ENCODE results near the gene PRAMEF18. TPM values are rescaled to one million over a fixed set of nuclear protein-coding genes. Genes with fewer than 3 reads are reported as not detected.

PRAMEF18 gene, protein sequence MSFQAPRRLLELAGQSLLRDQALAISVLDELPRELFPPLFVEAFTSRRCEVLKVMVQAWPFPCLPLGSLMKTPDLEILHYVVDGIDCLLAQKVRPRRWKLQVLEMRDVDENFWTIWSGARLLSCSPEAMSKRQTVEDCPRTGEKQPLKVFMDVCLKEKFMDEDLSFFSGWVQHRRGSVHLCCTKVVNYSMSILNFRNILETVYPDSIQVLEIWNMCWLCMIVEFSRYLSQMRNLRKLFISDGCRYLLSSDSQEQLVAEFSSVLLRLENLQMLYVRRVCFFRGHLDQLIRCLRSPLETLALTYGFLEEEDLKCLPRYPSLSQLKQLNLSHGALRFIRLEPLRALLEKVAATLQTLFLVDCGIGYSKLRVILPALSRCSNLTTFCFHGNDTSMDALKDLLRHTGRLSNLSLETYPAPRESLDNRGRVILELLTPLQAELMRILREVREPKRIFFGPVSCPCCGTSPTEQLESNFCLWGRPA
- total RNA-seq = not detected in 2 replicates

DNA sequence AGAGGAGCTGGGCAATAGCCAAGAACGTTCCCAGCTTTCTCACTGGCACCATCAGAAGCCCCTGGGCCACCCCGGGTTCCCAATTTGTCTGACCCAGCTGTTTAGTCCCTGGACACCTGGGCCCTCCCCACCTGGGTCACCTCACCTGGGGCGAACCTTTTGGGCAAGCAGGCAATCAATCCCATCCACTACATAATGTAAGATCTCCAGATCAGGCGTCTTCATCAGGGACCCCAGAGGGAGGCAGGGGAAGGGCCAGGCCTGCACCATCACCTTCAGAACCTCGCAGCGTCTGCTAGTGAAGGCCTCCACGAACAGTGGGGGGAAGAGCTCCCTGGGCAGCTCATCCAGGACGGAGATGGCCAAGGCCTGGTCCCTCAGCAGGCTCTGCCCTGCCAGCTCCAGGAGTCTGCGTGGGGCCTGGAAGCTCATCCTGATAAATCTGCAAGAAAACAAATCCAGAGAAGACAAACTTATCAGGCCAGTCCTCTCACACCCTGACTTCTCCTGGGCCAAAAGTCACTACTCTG lies at the start of gene PRAMEF18:
PRAMEF18 (minus strand) TSS at position 480 of the 530 bp plus-strand sequence; CDS start at position 432, 48 bp downstream.

GRCh38 chr1:13253898-13254297 lies 27.9 kb upstream of the PRAMEF18 start, which contains the start of gene PRAMEF5:
PRAMEF5 (plus strand) TSS chr1:13254198; CDS start chr1:13259269, 5,071 bp downstream.

GRCh38 chr1:13201309-13201708 lies 24.6 kb downstream of the PRAMEF18 start, which contains the start of gene PRAMEF13:
PRAMEF13 (minus strand) TSS chr1:13201409; CDS start chr1:13199589, 1,820 bp downstream.

Other genes with a start within 250 kb of the PRAMEF18 start
- gene PRAMEF27, start 169.6 kb downstream of the PRAMEF18 start, total RNA-seq = not detected in 2 replicates
- gene HNRNPCL3, start 165.4 kb downstream of the PRAMEF18 start, total RNA-seq = not detected in 2 replicates
- not detected in 2 replicates for gene PRAMEF25, start 155.4 kb downstream of the PRAMEF18 start, total RNA-seq
- gene HNRNPCL2, start 109.3 kb downstream of the PRAMEF18 start, total RNA-seq = not detected in 2 replicates
- not detected in 2 replicates for gene PRAMEF26, start 70.1 kb downstream of the PRAMEF18 start, total RNA-seq
- gene HNRNPCL4, start 60.5 kb downstream of the PRAMEF18 start, total RNA-seq = not detected in 2 replicates
- gene PRAMEF9, start 54.3 kb downstream of the PRAMEF18 start, total RNA-seq = not detected in 2 replicates
- gene PRAMEF13, start 24.7 kb downstream of the PRAMEF18 start, total RNA-seq = not detected in 2 replicates
- not detected in 2 replicates for gene PRAMEF5, start 28.0 kb upstream of the PRAMEF18 start, total RNA-seq
- not detected in 2 replicates for gene PRAMEF8, start 59.0 kb upstream of the PRAMEF18 start, total RNA-seq
- gene PRAMEF33, start 77.4 kb upstream of the PRAMEF18 start, total RNA-seq = not detected in 2 replicates
- not detected in 2 replicates for gene PRAMEF15, start 89.4 kb upstream of the PRAMEF18 start, total RNA-seq
- not detected in 2 replicates for gene PRAMEF14, start 121.0 kb upstream of the PRAMEF18 start, total RNA-seq
- gene PRAMEF19, start 145.8 kb upstream of the PRAMEF18 start, total RNA-seq = not detected in 2 replicates
- not detected in 2 replicates for gene PRAMEF17, start 163.5 kb upstream of the PRAMEF18 start, total RNA-seq
- not detected in 2 replicates for gene PRAMEF20, start 184.3 kb upstream of the PRAMEF18 start, total RNA-seq

All from pericardium fibroblast (primary cell).